Activated B cell treated with CpG ODN at 0.5 μM for 24 hours (primary cell): ENCODE data around the gene GDAP1L1. TPM values are rescaled to one million over a fixed set of nuclear protein-coding genes. Genes with fewer than 3 reads are reported as not detected.
"Not testable (repeated sequence)": the region's sequence is repeated elsewhere in the genome, so short reads cannot be mapped to it uniquely, and the experiment has no call there.

ENCODE experiments used
- ATAC-seq: fragments of 200-7000 bp; cut with Tn5 transposase; one replicate; pipeline ENCODE4 v1.10.0; 2021; ENCODE audit warnings: low read depth, mild to moderate bottlenecking, moderate library complexity
- CTCF ChIA-PET: fragments of 350-600 bp; sonication (Branson Sonifier 250); formaldehyde crosslinking; loops from one replicate; lab custom pipeline; 2021; ENCODE audit warnings: antibody characterized with exemption; lab: Charles Lee
- POLR2A ChIA-PET: fragments of 350-600 bp; sonication (Branson Sonifier 250); formaldehyde crosslinking; loops from one replicate; lab custom pipeline; 2021; ENCODE audit warnings: antibody characterized with exemption; lab: Charles Lee
- DNase-seq: peaks from one replicate; pipeline ENCODE4 v3.0.0; 2022
- H3K27ac Mint-ChIP-seq: one replicate; pipeline ENCODE4 v1.8.0; 2020; ENCODE audit warnings: mixed read lengths
- H3K27me3 Mint-ChIP-seq: one replicate; pipeline ENCODE4 v1.8.0; 2021; ENCODE audit warnings: mixed read lengths
- H3K36me3 Mint-ChIP-seq: one replicate; pipeline ENCODE4 v1.8.0; 2021; ENCODE audit warnings: low read depth, mixed read lengths
- H3K4me1 Mint-ChIP-seq: one replicate; pipeline ENCODE4 v1.8.0; 2021; ENCODE audit warnings: mixed read lengths
- H3K4me3 Mint-ChIP-seq: one replicate; pipeline ENCODE4 v1.8.0; 2020; ENCODE audit warnings: mild to moderate bottlenecking, mixed read lengths
- H3K9me3 Mint-ChIP-seq: one replicate; pipeline ENCODE4 v1.8.0; 2020; ENCODE audit warnings: mixed read lengths
- CTCF ChIP-seq: fragments of 200-600 bp; IDR thresholded peaks from one replicate; pipeline ENCODE4 v1.8.0; 2022; ENCODE audit warnings: antibody characterized with exemption, mild to moderate bottlenecking
- intact Hi-C: fragments of 100-400 bp; cut with micrococcal nuclease; formaldehyde crosslinking; loops from one replicate; pipeline ENCODE4 v1.15.1; 2024
- total RNA-seq: library from RNA; stranded (reverse); gene quantifications from 2 replicates; pipeline ENCODE4 v1.2.3, GENCODE V29; 2022

Gene GDAP1L1
- total RNA-seq, 1 donor from 2014 or later, result not detected

- no peaks in the 10 kb centered on the region for H3K36me3 Mint-ChIP-seq
- no peak overlapping the region for H3K27ac Mint-ChIP-seq
- H3K9me3 Mint-ChIP-seq, result no peaks in the 10 kb centered on the region
- ATAC-seq (no peak), DNase-seq (no peak)
- intact Hi-C loops, result no loop called here
- no peak for TF ChIP-seq CTCF
- POLR2A ChIA-PET, result no interaction called here
- H3K4me1 Mint-ChIP-seq, result no peaks in the 10 kb centered on the region
- CTCF ChIA-PET, result no interaction called here
- no peak overlapping the region for H3K4me3 Mint-ChIP-seq
- H3K27me3 Mint-ChIP-seq, result no peaks in the 10 kb centered on the region
Measured at GRCh38 chr20:44231193-44231592, 15.9 kb upstream of the GDAP1L1 start.

- POLR2A ChIA-PET, result no interaction called here
Measured at GRCh38 chr20:44231713-44232468, 15.2 kb upstream of the GDAP1L1 start.

GRCh38 chr20:44232469-44232856 lies 14.6 kb upstream of the GDAP1L1 start:
- ATAC-seq, H3K9me3 Mint-ChIP-seq, CTCF ChIA-PET, DNase-seq, H3K27ac Mint-ChIP-seq, intact Hi-C loops, H3K36me3 Mint-ChIP-seq, POLR2A ChIA-PET, H3K4me3 Mint-ChIP-seq, H3K4me1 Mint-ChIP-seq, H3K27me3 Mint-ChIP-seq: not testable (repeated sequence)

More at GRCh38 chr20:44231713-44232468, 15.2 kb upstream of the GDAP1L1 start:
- DNase-seq, result no peak
- no peak for ATAC-seq
- intact Hi-C loops, result no loop called here
- Mint-ChIP-seq H3K4me3 (no peak overlapping the region), H3K9me3 (no peaks in the 10 kb centered on the region), H3K27ac (no peak overlapping the region), H3K36me3 (no peaks in the 10 kb centered on the region), H3K27me3 (no peaks in the 10 kb centered on the region), H3K4me1 (no peaks in the 10 kb centered on the region)
- CTCF ChIA-PET, result no interaction called here
- no peak for TF ChIP-seq CTCF

- intact Hi-C loops, result no loop called here
- no peaks in the 10 kb centered on the region for H3K9me3 Mint-ChIP-seq
- no peak for TF ChIP-seq CTCF
- H3K27ac Mint-ChIP-seq, result no peak overlapping the region
- CTCF ChIA-PET, result no interaction called here
- no peak overlapping the region for H3K4me3 Mint-ChIP-seq
- no peak for DNase-seq
- no peak for ATAC-seq
- H3K4me1 Mint-ChIP-seq, result no peaks in the 10 kb centered on the region
- H3K27me3 Mint-ChIP-seq, result no peaks in the 10 kb centered on the region
- H3K36me3 Mint-ChIP-seq, result no peaks in the 10 kb centered on the region
- POLR2A ChIA-PET, result no interaction called here
Measured at GRCh38 chr20:44233436-44234016, 13.6 kb upstream of the GDAP1L1 start.

GRCh38 chr20:44234566-44235317 lies 12.4 kb upstream of the GDAP1L1 start:
- no peaks in the 10 kb centered on the region for H3K36me3 Mint-ChIP-seq
- no peaks in the 10 kb centered on the region for H3K4me1 Mint-ChIP-seq
- POLR2A ChIA-PET, result no interaction called here
- H3K9me3 Mint-ChIP-seq, result peaks cover 1% of the 10 kb centered on the region
- no peak overlapping the region for H3K27ac Mint-ChIP-seq
- CTCF ChIA-PET, result interaction anchor here (0.7 kb wide), 1 partner anchor 43 kb away, joined by 5 read pairs; no protein-coding TSS in a partner anchor
- ATAC-seq (no peak), DNase-seq (no peak)
- TF ChIP-seq CTCF, result no peak
- peaks cover 4% of the 10 kb centered on the region for H3K27me3 Mint-ChIP-seq
- no peak overlapping the region for H3K4me3 Mint-ChIP-seq
- intact Hi-C loops, result no loop called here
